Limb (tissue), 2 donors: ENCODE results near the gene PLBD2.

Source experiments
- DNase-seq, 2 donors: peaks; one replicate each; pipeline ENCODE4 v3.0.0-alpha.2; 2016; ENCODE audit errors: extremely low spot score in 2 of 2

Gene PLBD2

DNA sequence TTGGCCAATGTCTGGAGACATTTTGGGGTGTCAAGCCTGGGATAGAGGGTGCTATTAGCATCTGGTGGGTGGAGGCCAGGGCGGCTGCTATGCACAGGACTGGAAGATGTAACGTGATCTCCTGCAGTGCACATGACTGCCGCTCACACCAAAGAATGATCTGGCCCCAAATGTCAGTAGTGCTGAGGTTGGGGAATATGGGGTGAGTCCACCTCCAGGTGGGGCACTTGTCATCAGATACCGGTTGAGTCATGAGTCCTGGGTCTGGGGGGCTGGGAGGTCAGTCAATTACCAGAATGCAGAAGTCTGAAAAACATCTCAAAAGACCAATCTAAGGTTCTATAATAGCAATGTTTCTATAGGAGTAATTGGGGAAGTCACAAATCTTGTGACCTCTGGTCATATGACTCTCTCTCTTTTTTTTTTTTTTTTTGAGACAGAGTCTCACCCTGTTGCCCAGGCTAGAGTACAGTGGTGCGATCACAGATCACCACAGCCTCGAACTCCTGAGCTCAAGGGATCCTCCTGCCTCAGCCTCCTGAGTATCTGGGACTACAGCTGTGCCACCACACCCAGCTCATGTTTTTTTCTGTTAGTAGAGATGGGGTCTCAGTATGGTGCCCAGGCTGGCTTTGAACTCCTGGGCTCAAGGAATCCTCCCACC lies 57.8 kb downstream of the PLBD2 start:
- DNase-seq: no peak

DNA sequence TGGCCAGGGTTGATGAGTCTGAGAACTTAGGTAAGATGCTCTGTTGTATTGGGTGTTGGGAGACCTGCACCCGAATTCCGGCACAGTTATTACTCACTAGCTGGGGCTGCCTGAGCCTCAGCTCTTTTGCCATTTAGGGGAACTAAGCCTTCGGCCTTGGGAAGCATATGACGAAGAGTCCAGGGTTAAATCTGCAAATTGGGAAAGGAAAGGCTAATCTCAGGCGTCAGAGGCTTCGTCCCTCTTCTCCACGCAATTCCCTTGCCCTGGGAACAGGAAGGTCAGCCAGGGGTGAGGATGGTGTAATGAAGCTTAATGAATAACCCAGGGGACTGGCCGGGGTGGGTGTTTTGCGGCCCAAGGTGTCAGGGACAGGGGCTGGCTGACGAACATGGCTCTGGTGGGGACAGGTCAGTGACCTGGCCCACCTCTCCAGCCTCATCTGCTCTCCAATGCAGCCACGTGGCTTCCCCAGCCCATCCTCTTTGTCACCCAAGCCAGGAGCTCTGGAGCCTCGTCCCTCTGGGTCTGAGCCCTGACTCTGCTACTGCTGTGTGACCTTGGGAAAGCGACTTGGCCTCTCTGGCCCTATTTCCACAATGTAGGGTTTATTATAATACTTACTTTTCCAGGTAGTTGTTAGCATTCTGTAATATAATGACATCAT lies 60.0 kb downstream of the PLBD2 start:
- no peak for DNase-seq

DNA sequence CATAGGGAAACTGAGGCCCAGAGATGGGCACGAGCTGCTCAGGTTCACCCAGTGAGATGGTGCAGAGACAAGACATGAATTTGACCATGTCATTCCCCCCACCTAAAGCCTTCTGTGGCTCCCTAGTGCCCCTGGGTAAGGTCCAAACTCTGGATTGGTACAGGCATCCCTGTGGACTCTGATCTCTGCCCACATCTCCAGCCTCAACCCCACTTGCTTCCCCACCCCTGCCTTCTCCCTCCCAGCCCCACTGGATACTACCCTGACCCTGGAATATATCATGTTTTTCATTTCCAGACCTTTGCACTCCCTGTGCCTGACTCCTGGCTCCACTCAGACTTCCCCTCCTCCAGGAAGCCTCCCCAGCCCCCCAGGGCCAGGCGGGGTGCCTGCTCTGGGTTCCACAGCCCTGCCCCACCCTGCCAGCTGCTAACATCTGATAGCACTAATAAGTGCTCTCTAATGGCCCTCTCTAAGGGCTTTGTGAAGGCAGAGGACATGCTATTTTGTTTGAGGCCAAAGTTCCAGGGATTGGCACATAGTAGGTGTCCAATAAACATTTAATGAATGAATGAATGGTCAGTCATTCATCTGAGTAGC lies 62.7 kb downstream of the PLBD2 start:
- DNase-seq: no peak

DNA sequence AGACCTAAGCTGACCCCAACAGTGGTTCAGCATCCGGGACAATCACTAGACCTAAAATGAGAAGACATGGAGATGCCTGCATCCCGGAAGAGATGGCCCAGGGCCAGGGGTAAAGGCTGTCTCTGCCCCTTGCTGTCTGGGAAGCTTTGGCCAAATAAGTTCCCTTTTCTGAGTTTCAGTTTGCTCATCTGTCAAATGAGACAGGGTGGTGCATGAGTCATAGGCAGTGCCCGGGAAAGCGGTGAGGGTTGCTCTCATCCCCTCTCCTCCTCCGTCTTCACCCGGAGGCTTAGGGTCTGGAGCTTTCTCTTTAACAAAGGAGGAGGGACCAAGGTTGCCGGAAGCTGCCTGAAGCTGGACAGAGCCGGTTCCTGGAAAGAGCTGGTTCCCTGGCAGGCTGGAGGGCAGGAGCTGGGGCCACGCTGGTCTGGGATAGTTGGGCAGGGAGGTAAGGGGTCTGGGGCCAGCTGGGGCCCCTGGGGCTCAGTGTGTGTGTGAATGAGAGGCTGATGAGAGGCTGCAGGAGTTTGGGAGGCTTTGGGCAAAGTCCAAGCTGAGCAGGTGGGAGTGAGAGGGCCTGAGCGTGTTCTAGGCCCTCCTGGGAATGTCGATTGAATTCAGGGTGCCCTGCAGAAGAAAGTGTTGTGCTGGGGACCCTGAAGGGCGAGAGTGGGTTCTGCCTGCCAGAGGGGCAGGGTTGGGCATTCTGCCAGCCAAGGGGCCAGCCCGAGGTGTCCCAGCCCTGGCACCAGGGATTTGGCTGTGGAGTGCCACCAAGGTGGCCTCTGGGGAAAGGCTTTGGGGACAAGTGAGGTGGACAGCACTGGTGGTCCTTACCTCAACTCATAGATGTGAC lies 63.9 kb downstream of the PLBD2 start, which contains the start of gene SDSL:
Gene SDSL (plus strand): TSS at position 351 of the 856 bp plus-strand sequence. CDS start 5,603 bp downstream, outside the sequence.
- DNase-seq: peak; percentile 25 to 68

DNA sequence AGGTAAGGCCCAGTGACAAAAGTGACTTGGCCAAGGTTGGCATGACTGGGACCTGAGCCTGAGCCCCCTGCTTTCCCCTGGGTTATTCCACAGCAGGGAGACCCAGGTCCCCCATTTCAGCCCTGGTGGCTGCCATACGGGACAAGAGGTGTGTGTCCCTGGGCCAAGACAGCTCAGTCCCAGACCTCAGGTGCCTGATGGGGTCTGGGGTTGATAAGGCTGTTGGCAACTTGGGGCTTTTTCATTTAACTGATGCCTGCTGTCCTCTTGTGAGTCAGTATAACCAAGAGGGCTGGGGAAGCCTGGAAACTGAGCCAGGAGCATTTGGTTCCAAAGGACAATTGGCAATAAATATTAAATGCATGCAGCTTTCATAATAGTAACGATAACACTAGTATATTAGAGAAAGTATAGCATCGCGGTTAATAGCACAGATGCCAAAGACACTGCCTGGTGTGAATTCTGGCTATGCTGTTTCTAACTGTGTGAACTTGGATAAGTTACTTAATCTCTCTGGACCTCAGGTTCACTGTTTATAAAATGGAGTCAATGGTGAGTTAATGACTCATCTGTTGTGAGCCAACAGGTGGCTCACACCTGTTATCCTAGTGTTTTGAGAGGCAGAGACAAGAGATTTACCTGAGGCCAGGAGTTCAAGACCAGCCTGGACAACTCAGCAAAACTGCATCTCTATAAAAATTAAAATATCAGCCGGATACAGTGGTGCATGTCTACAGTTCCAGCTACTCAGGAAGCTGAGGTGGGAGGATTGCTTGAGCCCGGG lies 64.7 kb downstream of the PLBD2 start:
- no peak for DNase-seq

DNA sequence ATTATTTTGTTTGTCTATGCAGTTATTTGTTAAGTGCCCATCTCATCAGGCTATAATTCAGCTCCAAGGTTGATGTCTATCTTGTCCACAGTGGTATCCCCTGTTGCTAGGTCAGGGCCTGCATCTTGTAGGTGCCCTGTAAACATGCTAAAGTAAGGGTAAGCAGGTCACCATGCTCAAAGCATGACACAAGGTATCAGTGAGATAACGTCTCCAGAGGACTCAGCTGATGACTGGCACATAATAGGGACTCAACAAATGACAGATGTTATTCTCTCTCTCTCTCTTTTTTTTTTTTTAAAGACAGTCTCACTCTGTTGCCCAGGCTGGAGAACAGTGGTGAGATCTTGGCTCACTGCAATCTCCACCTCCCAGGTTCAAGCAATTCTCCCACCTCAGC lies 66.1 kb downstream of the PLBD2 start:
- no peak for DNase-seq

DNA sequence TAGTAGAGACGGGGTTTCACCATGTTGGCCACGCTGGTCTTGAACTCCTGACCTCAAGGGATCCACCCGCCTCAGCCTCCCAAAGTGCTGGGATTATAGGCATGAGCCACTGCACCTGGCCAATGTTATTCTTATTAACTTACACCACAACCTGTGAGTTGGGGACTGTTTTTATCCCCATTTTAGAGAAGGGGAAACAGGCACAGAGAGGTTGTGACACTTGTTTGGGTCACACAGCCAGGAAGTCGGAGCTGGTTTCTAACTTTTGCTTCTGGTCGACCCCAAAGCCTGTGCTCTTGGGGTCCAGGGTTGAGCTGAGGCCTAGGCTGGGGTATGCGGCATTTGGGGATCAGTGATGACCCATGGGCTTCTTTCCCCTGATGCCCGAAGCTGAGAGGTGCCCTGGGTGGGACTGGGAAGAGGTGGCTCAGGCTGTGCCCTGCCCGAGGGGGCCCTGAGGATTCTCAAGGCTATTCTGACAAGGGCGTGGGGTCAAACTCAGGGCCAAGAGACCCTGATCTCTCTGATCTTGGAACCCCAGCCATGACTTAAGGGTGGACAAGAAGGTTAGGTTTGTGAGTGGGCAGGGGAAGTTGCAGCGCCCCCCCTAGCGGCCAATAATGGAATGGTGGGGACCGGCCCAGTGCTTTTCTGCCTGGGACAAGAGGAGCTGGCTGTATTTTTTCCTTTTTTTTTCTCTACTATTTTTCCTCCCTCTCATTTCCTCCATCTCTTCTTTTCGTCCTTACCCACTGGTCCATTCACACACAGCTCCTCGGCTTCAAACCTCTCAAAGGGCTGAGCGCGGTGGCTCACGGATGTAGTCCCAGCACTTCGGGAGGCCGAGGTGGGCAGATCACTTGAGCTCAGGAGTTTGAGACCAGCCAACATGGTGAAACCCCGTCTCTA lies 66.8 kb downstream of the PLBD2 start:
- peak in 1 of 2 donors; percentile 71 for DNase-seq

DNA sequence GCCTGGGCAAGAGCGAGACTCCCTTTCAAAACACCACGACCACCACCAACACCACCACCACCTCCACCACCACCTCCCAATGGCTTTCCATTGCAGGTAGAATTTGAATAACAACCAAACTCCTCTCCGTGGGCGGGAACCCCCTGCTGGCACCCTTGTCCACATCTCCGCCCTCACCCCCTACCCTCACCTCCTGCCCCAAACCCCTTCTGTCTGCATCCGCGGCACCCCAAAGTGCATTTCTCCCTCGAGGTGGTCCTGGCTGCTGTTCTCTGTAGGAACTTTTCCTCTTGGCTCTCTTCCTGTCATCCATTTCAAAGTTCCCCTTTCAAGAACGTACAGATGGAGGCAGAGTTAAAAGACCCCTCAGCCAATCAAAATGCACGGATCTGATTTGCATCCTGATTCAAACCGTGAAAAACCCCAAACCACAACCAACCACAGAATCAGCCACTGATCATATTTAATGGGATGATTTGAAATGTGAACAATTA lies 67.6 kb downstream of the PLBD2 start:
- no peak for DNase-seq

DNA sequence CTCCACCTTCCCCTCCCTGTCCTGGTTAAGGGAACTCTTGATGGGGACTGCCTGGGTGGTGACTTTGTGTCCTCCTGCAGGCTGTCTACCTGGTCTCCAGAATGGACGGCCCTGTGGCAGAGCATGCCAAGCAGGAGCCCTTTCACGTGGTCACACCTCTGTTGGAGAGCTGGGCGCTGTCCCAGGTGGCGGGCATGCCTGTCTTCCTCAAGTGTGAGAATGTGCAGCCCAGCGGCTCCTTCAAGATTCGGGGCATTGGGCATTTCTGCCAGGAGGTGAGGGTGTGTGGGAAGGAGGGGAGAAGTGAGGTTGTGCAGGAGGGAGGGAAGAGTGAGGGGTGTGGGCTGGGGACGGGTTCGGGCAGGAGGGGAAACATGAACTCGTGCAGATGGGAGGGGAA lies 69.5 kb downstream of the PLBD2 start:
- DNase-seq: no peak

DNA sequence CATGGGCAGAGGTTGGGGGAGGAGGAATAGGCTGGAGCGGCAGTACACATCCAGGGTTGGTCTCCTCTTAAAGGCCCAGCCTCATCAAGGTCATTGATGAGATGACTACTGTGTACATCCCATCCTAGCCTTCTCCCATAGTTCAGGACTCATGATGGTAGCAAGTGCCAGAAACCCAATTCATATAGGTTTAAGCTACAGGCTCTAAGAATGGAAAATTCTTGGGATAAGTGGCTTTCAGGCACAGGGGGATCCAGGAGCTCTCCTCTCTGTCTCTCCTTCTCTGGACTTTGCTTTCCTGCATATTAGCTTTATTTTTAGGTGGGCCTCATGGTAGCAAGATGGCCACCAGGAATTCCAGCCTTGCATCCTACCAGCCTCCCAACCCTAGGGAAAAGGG lies 70.1 kb downstream of the PLBD2 start:
- DNase-seq: no peak

DNA sequence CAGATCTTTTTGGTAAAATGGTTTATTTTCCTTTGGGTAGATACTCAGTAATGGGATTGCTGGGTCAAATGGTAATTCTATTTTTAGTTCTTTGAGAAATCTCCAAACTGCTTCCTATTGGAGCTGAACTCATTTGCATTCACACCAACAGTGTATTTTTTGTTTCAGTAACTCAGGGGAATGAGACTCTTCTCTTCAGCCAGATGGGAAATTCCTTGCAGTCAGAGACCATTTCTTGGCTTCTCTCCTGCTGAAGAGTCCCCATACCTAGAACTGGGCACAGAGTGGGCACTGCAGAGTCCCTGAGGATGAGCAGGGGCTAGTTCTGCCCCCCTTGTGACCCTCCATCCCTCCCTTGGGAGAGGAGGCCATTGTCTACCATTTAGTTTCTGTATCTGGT lies 74.6 kb downstream of the PLBD2 start:
- no peak for DNase-seq

DNA sequence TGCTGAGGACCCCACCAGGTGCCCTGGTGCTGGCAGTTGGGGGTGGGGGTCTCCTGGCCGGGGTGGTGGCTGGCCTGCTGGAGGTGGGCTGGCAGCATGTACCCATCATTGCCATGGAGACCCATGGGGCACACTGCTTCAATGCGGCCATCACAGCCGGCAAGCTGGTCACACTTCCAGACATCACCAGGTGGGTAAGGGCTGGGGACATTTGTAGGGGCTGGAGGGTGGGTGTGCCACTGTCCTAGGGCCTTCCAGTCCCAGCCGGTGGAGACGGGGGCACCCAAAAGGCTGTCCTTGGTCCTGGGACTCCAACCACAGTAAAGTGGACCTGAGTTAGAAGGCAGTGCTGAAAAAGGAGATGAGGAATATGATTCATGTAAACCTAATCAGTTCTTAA lies 77.0 kb downstream of the PLBD2 start:
- no peak for DNase-seq

DNA sequence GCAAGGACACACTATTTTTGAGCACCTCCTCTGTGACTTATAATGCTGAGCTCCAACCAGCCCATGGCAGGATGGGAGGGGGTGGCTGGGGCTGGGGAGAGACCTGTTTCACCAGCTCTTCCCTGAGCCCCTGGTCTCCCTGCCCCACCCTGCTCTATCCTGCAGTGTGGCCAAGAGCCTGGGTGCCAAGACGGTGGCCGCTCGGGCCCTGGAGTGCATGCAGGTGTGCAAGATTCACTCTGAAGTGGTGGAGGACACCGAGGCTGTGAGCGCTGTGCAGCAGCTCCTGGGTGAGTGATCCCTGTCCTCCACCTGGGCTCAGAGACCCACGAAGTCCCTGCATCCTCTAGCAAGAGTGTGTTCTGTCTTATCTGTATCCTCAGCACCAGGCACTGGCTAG lies 78.2 kb downstream of the PLBD2 start:
- no peak for DNase-seq

DNA sequence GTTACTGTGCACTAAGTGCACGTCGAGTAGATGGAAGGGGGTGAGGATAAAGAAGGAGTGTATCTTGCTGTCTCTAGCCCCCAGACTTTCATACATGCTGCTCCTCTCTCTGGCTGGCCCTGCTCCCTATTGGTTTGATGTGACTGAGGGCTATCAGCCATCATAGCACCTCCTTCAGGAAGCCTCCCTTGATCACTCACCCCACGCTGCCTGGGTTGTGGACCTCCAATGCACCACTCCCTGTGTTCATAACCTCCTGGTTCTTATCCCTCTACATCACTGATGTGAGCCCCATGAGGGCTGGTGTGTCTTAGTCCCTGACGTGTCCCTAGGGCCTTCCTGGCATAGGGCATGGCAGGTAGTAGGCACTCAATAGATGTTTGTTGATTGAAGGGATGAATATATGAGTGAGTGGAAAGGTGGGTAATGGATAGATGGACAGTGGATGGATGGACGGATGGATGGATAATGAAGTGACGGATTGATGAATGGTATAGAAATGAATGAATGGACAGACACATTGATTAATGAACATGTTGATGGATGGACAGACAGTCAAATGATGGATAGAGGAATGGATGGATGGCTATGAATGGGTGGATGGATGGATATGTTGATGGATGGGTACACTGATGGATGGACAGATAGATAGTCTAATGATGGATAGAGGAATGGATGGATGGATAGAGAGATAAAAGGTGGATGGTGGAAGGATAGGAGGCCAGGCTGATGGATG lies 78.8 kb downstream of the PLBD2 start:
- DNase-seq: no peak

DNA sequence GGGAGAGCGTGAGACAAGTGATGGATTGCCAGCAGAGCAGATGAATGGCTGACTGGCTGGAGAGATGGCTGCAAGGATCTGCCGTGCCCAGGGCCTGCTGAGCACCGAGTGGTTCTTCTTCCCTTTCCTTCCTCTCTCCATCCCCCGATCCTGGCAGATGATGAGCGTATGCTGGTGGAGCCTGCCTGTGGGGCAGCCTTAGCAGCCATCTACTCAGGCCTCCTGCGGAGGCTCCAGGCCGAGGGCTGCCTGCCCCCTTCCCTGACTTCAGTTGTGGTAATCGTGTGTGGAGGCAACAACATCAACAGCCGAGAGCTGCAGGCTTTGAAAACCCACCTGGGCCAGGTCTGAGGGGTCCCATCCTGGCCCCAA lies 79.3 kb downstream of the PLBD2 start:
- no peak for DNase-seq

DNA sequence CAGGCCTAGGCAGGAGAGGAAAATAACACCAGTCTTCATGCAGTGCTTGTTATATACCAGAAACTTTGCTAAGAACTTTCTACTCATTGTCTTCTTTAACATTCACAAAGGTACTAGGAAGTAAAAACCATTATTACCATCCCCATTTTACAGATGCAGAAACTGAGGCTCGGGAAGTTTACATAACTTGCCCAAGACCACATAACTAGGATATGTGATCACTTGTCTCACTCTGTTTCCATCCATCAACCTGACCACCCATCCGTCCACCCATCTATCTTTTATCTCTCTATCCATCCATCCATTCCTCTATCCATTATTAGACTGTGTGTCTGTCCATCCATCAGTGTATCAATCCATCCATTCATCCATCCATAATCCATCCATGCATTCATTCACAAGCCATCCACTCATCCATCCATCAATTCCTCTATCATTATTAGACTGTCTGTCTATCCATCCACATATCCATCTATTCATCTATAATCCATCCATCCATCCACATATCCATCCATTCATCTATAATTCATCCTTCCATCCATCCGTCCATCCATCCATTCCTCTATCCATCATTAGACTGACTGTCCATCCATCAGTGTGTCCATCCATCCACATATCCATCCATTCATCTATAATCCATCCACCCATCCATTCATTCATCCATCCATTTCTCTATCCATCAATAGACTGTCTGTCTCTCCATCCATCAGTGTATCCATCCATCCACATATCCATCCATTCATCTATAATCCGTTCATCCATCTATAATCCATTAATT lies 80.3 kb downstream of the PLBD2 start:
- DNase-seq: no peak

DNA sequence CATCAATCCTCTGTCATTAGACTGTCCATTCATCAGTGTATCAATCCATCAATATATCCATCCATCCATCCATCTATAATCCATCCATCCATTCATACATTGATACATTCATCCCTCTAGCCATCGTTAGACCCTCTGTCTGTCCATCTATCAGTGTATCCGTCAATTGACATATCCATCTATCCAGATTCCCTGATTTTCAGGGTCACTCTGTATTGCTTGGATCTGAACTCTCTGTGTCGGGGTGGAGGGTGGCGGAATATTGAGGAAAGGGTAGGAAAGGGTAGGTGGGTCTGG lies 80.9 kb downstream of the PLBD2 start:
- DNase-seq: no peak

DNA sequence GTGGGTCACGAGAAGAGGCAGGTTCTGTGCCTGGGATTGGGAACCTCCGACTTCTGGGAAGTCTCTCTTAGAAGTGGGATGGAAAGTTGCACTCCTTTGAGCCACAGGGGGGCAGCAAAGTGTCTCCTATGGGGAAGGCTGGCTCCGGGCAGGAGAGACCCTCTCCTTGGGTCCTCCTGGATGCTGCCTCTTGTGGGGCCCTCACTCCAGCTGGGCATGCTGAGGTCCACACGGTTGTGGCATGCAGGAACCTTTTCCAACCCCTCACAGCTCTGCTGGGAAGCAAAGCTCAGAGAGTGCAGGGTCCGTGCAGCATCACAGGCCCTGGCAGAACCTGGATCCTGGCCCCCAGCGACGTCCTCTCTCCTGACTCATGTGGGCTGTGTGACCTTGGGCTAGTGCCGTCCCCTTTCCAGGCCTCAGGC lies 81.2 kb downstream of the PLBD2 start:
- DNase-seq: peak; percentile 25 to 73

DNA sequence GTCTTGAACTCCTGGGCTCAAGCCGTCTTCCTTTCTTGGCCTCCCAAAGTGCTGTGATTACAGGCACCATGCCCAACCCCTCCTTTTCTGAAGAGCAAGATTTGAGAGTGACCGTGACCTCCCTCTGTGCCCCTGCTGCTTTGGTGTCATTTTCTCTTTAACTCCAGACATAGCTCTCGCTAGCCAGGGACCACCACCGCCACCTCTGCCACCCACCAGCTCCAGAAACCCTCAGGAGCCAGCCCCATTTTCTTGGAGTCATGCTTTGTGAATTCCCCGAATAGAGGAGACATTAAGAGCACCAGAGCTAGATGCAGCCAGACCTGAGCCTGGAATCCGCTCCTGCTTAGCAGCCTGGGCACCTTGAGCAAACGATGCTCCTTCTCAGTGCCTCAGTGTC lies 81.9 kb downstream of the PLBD2 start:
- DNase-seq: no peak
